B cell (primary cell): Measurements from ENCODE around the gene MED13. TPM values are rescaled to one million over a fixed set of nuclear protein-coding genes. Genes with fewer than 3 reads are reported as not detected.

Source experiments
- ATAC-seq: fragments of 200-7000 bp; cut with Tn5 transposase; one replicate; pipeline ENCODE4 v1.10.0; 2021; ENCODE audit warnings: low read depth, mild to moderate bottlenecking, moderate number of reproducible peaks, moderate library complexity
- CTCF ChIA-PET: fragments of 350-600 bp; sonication (Branson Sonifier 250); formaldehyde crosslinking; loops from one replicate; lab custom pipeline; 2021; ENCODE audit warnings: antibody characterized with exemption, inconsistent platforms; lab: Charles Lee
- POLR2A ChIA-PET: fragments of 350-600 bp; sonication (Branson Sonifier 250); formaldehyde crosslinking; loops from one replicate; lab custom pipeline; 2021; ENCODE audit warnings: antibody characterized with exemption; lab: Charles Lee
- DNase-seq: peaks from one replicate; pipeline ENCODE4 v3.0.0; 2013
- H2AFZ ChIP-seq: 2 replicates; pipeline ENCODE4 v1.6.1; 2012; ENCODE audit warnings: mild to moderate bottlenecking, low read depth, low read length; ENCODE audit not compliant: insufficient read depth, poor library complexity, severe bottlenecking
- H3K27ac ChIP-seq, 2 donors: 1 replicate in 1 of 2; 2 replicates in 1 of 2; pipeline ENCODE4 v1.5.1; 2012 to 2013; ENCODE audit warnings: low read length in 2 of 2, mild to moderate bottlenecking in 2 of 2, moderate library complexity in 1 of 2
- H3K27me3 ChIP-seq, 4 experiments: fragments of 200-600 bp in 1 of 4; sonication (generic) in 1 of 4; replicated peaks in 1 of 4; 1 replicate in 2 of 4; 2 replicates in 2 of 4; pipeline versions ENCODE4 v1.6.1 to v1.7.0; 2013 to 2016; ENCODE audit warnings: low read length in 3 of 4, mild to moderate bottlenecking in 2 of 4, mixed read lengths in 1 of 4, moderate library complexity in 1 of 4; ENCODE audit not compliant: insufficient read depth in 4 of 4, control insufficient read depth in 3 of 4; ENCODE audit errors: control extremely low read depth in 1 of 4
- H3K36me3 ChIP-seq, 2 experiments: replicated peaks in 1 of 2; 1 replicate in 1 of 2; 2 replicates in 1 of 2; pipeline versions ENCODE4 v1.6.1 to v1.7.1; 2013; ENCODE audit warnings: low read length in 1 of 2; ENCODE audit not compliant: insufficient read depth in 2 of 2, control insufficient read depth in 1 of 2; ENCODE audit errors: control extremely low read depth in 1 of 2, extremely low read depth in 1 of 2
- H3K4me1 ChIP-seq, 2 donors: fragments of 200-600 bp in 1 of 2; sonication (generic) in 1 of 2; 1 replicate in 1 of 2; 2 replicates in 1 of 2; pipeline versions ENCODE4 v1.5.1 to v1.6.1; 2013 to 2017; ENCODE audit warnings: low read length in 2 of 2; ENCODE audit not compliant: control insufficient read depth in 2 of 2, insufficient read depth in 2 of 2
- H3K4me2 ChIP-seq: replicated peaks from 2 replicates; pipeline ENCODE3; 2012; ENCODE audit warnings: mild to moderate bottlenecking, low read depth, low read length; ENCODE audit not compliant: poor library complexity, severe bottlenecking
- H3K4me3 ChIP-seq, 5 experiments: fragments of 200-600 bp in 1 of 5; sonication (generic) in 1 of 5; 1 replicate in 3 of 5; 2 replicates in 2 of 5; pipeline versions ENCODE4 v1.5.1 to v1.7.0; 2011 to 2016; ENCODE audit warnings: low read length in 4 of 5, mild to moderate bottlenecking in 4 of 5, low read depth in 2 of 5, control low read depth in 1 of 5, moderate library complexity in 1 of 5; ENCODE audit not compliant: insufficient read depth in 1 of 5; ENCODE audit errors: control extremely low read depth in 1 of 5, extremely low read depth in 1 of 5
- H3K79me2 ChIP-seq: fragments of 200-600 bp; sonication (generic); one replicate; pipeline ENCODE4 v1.6.0; 2016; ENCODE audit warnings: low read length; ENCODE audit not compliant: control insufficient read depth, insufficient read depth
- H3K9ac ChIP-seq: fragments of 200-600 bp; sonication (generic); 2 replicates; pipeline ENCODE4 v1.6.1; 2017; ENCODE audit warnings: mild to moderate bottlenecking, low read length, moderate library complexity
- H3K9me3 ChIP-seq, 3 donors: one replicate each; pipeline versions ENCODE4 v1.6.1 to v1.7.1; 2013; ENCODE audit warnings: low read length in 2 of 3; ENCODE audit not compliant: control insufficient read depth in 2 of 3, insufficient read depth in 1 of 3; ENCODE audit errors: control extremely low read depth in 1 of 3
- H4K20me1 ChIP-seq: 2 replicates; pipeline ENCODE4 v1.6.0; 2012; ENCODE audit warnings: mild to moderate bottlenecking, low read length; ENCODE audit not compliant: insufficient read depth, control insufficient read depth, poor library complexity, severe bottlenecking
- H3K27ac Mint-ChIP-seq: one replicate; pipeline ENCODE4 v1.8.0; 2021; ENCODE audit warnings: mixed read lengths
- H3K27me3 Mint-ChIP-seq: one replicate; pipeline ENCODE4 v1.8.0; 2021; ENCODE audit warnings: mixed read lengths
- H3K4me1 Mint-ChIP-seq: one replicate; pipeline ENCODE4 v1.8.0; 2021; ENCODE audit warnings: mixed read lengths
- H3K4me3 Mint-ChIP-seq: one replicate; pipeline ENCODE4 v1.8.0; 2021; ENCODE audit warnings: mixed read lengths
- H3K9me3 Mint-ChIP-seq: one replicate; pipeline ENCODE4 v1.8.0; 2022; ENCODE audit warnings: mixed read lengths; ENCODE audit not compliant: insufficient read depth
- EZH2 ChIP-seq: IDR thresholded peaks from 2 replicates; pipeline ENCODE4 v1.6.1; 2012; ENCODE audit warnings: borderline replicate concordance, low read depth, mild to moderate bottlenecking, moderate library complexity, low read length; ENCODE audit not compliant: insufficient read depth, poor library complexity, severe bottlenecking
- WGBS: methylation state at CpG from one replicate; pipeline ENCODE4 v1.1.5; 2013; ENCODE audit warnings: missing lambda C conversion rate; ENCODE audit not compliant: insufficient coverage; 5-methylcytosine and 5-hydroxymethylcytosine counted together
- intact Hi-C: fragments of 100-400 bp; cut with micrococcal nuclease; formaldehyde crosslinking; loops from one replicate; pipeline ENCODE4 v1.10.0; 2022
- polyA plus RNA-seq: library from polyadenylated mRNA; depleted of rRNA; stranded (reverse); fragments of >200 nt; gene quantifications from 2 replicates; pipeline ENCODE4 v1.2.3, GENCODE V29; 2012
- total RNA-seq, 2 donors: library from RNA; stranded (reverse); fragments of 120-200 nt in 1 of 2; gene quantifications; 1 replicate in 1 of 2; 2 replicates in 1 of 2; pipeline versions ENCODE4 v1.2.3 to v1.2.4, GENCODE V29; 2013 to 2022
- TF ChIP-seq, protein P1 (sequence below): fragments of 200-600 bp; IDR thresholded peaks from one replicate; pipeline ENCODE4 v1.8.0; 2022; ENCODE audit warnings: antibody characterized with exemption, mild to moderate bottlenecking

Gene MED13
- total and polyA plus RNA-seq, 2 donors (not counting 1 experiment from before 2014, with no cell fraction given), result 17.3 to 120 TPM

DNA sequence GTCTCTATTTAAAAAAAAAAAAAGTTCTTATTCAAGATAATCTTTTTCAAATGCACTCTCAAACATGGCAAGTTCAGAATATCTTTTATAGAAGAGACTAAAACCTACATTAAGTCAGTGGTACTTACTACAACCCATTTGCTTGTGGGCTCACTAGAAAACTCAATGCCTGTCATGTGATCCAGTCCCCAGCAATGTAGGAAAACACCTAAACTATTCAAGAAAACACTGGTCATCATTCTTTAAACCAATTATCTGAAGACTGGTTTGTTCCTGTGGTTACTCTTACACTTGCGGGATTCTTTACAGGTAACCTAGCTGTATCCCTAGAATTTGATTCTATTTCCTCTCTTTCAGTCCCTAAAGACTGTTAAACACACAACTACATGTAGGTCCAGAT, 19.6 kb downstream of the MED13 start:
- Histone ChIP-seq H3K36me3 (peaks cover 17 to 67% of the 10 kb centered on the region in 2 experiments), H3K27me3 (no peaks in the 10 kb centered on the region), H2AFZ (no peak overlapping the region), H3K4me2 (no peak overlapping the region), H3K4me1 (peaks cover 0 to 4% of the 10 kb centered on the region in 2 donors), H3K79me2 (peaks cover 80% of the 10 kb centered on the region), H3K9me3 (no peaks in the 10 kb centered on the region), H4K20me1 (peaks cover 45% of the 10 kb centered on the region), H3K9ac (no peak overlapping the region), H3K27ac (peak overlapping the region in 1 of 2 donors; percentile 2), H3K4me3 (no peak overlapping the region)
- no peak for ATAC-seq
- ChIA-PET CTCF (interaction anchor here (1.0 kb wide), 2 partner anchors 20 kb away, joined by 3 to 4 read pairs; no protein-coding TSS in a partner anchor), POLR2A (no interaction called here)
- Mint-ChIP-seq H3K27me3 (no peaks in the 10 kb centered on the region), H3K4me3 (no peak overlapping the region), H3K4me1 (peaks cover 31% of the 10 kb centered on the region), H3K27ac (no peak overlapping the region), H3K9me3 (no peaks in the 10 kb centered on the region)
- intact Hi-C loops, result loop anchor here (10.0 kb wide), 1 partner anchor 59 kb away; no protein-coding TSS in a partner anchor
- TF ChIP-seq EZH2, result no peak
- TF ChIP-seq, protein P1, sequence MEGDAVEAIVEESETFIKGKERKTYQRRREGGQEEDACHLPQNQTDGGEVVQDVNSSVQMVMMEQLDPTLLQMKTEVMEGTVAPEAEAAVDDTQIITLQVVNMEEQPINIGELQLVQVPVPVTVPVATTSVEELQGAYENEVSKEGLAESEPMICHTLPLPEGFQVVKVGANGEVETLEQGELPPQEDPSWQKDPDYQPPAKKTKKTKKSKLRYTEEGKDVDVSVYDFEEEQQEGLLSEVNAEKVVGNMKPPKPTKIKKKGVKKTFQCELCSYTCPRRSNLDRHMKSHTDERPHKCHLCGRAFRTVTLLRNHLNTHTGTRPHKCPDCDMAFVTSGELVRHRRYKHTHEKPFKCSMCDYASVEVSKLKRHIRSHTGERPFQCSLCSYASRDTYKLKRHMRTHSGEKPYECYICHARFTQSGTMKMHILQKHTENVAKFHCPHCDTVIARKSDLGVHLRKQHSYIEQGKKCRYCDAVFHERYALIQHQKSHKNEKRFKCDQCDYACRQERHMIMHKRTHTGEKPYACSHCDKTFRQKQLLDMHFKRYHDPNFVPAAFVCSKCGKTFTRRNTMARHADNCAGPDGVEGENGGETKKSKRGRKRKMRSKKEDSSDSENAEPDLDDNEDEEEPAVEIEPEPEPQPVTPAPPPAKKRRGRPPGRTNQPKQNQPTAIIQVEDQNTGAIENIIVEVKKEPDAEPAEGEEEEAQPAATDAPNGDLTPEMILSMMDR, result no peak
- no CpG with 5 or more reads among the region's 1 CpG for WGBS
- DNase-seq, result no peak

DNA sequence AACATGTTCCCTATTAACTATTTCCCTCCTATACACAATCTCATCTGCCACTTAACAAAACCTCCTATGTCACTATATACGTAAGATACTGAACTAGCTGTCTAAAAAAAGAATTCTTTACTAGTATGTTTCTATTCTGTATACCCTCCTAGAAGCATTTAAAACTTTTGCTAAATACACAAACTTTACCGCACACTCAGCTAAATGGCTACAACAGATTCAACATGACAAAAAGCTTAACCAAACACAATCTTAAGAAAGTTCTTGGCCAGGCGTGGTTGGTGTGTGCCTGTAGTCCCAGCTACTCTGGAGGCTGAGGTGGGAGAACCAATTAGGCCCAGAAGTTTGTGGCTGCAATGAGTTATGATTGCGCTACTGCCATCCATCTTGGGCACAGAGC, 20.0 kb downstream of the MED13 start:
- no peak overlapping the region for H3K27ac ChIP-seq
- Mint-ChIP-seq H3K9me3 (no peaks in the 10 kb centered on the region), H3K27me3 (no peaks in the 10 kb centered on the region), H3K4me1 (peaks cover 35% of the 10 kb centered on the region), H3K27ac (no peak overlapping the region), H3K4me3 (no peak overlapping the region)
- CTCF ChIA-PET, result interaction anchor here (1.0 kb wide), 1 partner anchor 21 kb away, joined by 3 read pairs; no protein-coding TSS in a partner anchor
- TF ChIP-seq, protein P1, result no peak
- no peak for TF ChIP-seq EZH2
- no peaks in the 10 kb centered on the region for H3K9me3 ChIP-seq
- no peak overlapping the region for H3K4me3 ChIP-seq
- no CpG with 5 or more reads among the region's 4 CpGs for WGBS
- intact Hi-C loops, result loop anchor here (10.0 kb wide), 1 partner anchor 60 kb away; no protein-coding TSS in a partner anchor
- peaks cover 0 to 5% of the 10 kb centered on the region in 2 donors for H3K4me1 ChIP-seq
- no peak for DNase-seq
- ATAC-seq, result no peak
- peaks cover 17 to 64% of the 10 kb centered on the region in 2 experiments for H3K36me3 ChIP-seq
- H2AFZ ChIP-seq, result no peak overlapping the region
- H4K20me1 ChIP-seq, result peaks cover 45% of the 10 kb centered on the region
- no peaks in the 10 kb centered on the region for H3K27me3 ChIP-seq
- H3K4me2 ChIP-seq, result no peak overlapping the region
- no peak overlapping the region for H3K9ac ChIP-seq
- H3K79me2 ChIP-seq, result peaks cover 80% of the 10 kb centered on the region
- POLR2A ChIA-PET, result no interaction called here
